NCI-H1105 (cell line): ENCODE data around the gene MYO1D.

Experiments
- DNase-seq: peaks from one replicate; lab custom pipeline; 2025; lab: John Stamatoyannopoulos, UW

MYO1D gene

GRCh38 chr17:32625971-32626370 lies 251.0 kb downstream of the MYO1D start:
- peak; percentile 71 for DNase-seq

- DNase-seq: no peak
Observed at GRCh38 chr17:32623196-32623595, 253.7 kb downstream of the MYO1D start.

GRCh38 chr17:32622540-32622939 lies 254.4 kb downstream of the MYO1D start:
- DNase-seq: no peak

GRCh38 chr17:32621612-32622312 lies 255.2 kb downstream of the MYO1D start:
- no peak for DNase-seq

- DNase-seq: no peak
Observed at GRCh38 chr17:32615326-32615725, 261.6 kb downstream of the MYO1D start.

GRCh38 chr17:32610943-32611342 lies 266.0 kb downstream of the MYO1D start:
- no peak for DNase-seq

GRCh38 chr17:32609884-32610650 lies 266.9 kb downstream of the MYO1D start:
- DNase-seq: no peak

GRCh38 chr17:32609085-32609484 lies 267.8 kb downstream of the MYO1D start:
- peak; percentile 21 for DNase-seq

GRCh38 chr17:32608267-32608666 lies 268.7 kb downstream of the MYO1D start:
- DNase-seq: no peak

- DNase-seq: no peak
Observed at GRCh38 chr17:32604966-32605365, 272.0 kb downstream of the MYO1D start.

GRCh38 chr17:32602396-32602795 lies 274.5 kb downstream of the MYO1D start:
- no peak for DNase-seq

- DNase-seq: no peak
Observed at GRCh38 chr17:32601866-32602265, 275.1 kb downstream of the MYO1D start.

- no peak for DNase-seq
Observed at GRCh38 chr17:32596628-32597027, 280.3 kb downstream of the MYO1D start.

GRCh38 chr17:32596206-32596605 lies 280.7 kb downstream of the MYO1D start:
- DNase-seq: no peak

- DNase-seq: no peak
Observed at GRCh38 chr17:32593003-32593402, 283.9 kb downstream of the MYO1D start.

- no peak for DNase-seq
Observed at GRCh38 chr17:32591405-32591804, 285.5 kb downstream of the MYO1D start.

GRCh38 chr17:32590974-32591373 lies 285.9 kb downstream of the MYO1D start:
- DNase-seq: peak; percentile 56

- no peak for DNase-seq
Observed at GRCh38 chr17:32588982-32589381, 287.9 kb downstream of the MYO1D start.

GRCh38 chr17:32588135-32588534 lies 288.8 kb downstream of the MYO1D start:
- DNase-seq: no peak

- no peak for DNase-seq
Observed at GRCh38 chr17:32586666-32587065, 290.3 kb downstream of the MYO1D start.

- no peak for DNase-seq
Observed at GRCh38 chr17:32584792-32585191, 292.1 kb downstream of the MYO1D start.

- no peak for DNase-seq
Observed at GRCh38 chr17:32583053-32583452, 293.9 kb downstream of the MYO1D start.

- DNase-seq: no peak
Observed at GRCh38 chr17:32575852-32576251, 301.1 kb downstream of the MYO1D start.

GRCh38 chr17:32570081-32570396 lies 306.9 kb downstream of the MYO1D start:
- no peak for DNase-seq
